Measurements from ENCODE around the gene CYB561D1.
"Not testable (repeated sequence)": the region's sequence is repeated elsewhere in the genome, so short reads cannot be mapped to it uniquely, and the experiment has no call there.

CYB561D1 gene, protein sequence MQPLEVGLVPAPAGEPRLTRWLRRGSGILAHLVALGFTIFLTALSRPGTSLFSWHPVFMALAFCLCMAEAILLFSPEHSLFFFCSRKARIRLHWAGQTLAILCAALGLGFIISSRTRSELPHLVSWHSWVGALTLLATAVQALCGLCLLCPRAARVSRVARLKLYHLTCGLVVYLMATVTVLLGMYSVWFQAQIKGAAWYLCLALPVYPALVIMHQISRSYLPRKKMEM

GRCh38 chr1:109493805-109494539, at the start of gene CYB561D1:
Gene CYB561D1 (plus strand): TSS chr1:109494094. CDS start chr1:109494140, 46 bp downstream.
- FAIRE-seq, result no peak

- FAIRE-seq, result no peak
These were observed 49.5 kb upstream of the CYB561D1 start for GRCh38 chr1:109444346-109444745.

DNA sequence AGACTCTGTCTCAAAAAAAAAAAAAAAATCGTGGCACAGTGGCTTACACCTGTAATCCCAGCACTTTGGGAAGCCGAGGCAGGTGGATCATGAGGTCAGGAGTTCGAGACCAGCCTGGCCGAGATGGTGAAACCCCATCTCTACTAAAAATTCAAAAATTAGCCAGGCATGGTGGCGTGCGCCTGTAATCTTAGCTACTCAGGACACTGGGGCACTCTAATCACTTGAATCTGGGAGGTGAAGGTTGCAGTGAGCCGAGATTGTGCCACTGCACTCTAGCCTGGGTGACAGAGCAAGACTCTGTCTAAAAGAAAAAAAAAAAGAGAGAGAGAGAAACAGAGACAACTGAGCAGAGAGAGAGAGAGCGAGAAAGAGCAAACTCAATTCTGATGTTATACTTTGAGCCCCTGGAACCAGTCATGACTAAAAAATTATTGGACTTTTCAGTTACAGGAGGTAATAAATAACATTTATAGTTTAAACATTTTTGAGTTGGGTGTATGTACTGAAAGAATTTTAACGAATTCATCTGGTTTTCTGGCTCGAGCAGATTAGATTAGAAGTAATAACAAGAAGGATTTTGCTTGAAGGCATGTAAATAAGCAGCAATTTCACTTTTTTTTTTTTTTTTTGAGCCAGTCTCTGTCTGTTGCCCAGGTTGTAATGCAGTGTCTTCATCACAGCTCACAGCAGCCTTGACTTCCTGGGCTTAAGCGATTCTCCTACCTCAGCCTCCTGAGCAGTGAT, 47.8 kb upstream of the CYB561D1 start:
- FAIRE-seq, result not testable (repeated sequence)

GRCh38 chr1:109447524-109447923, 46.4 kb upstream of the CYB561D1 start:
- FAIRE-seq, result no peak

DNA sequence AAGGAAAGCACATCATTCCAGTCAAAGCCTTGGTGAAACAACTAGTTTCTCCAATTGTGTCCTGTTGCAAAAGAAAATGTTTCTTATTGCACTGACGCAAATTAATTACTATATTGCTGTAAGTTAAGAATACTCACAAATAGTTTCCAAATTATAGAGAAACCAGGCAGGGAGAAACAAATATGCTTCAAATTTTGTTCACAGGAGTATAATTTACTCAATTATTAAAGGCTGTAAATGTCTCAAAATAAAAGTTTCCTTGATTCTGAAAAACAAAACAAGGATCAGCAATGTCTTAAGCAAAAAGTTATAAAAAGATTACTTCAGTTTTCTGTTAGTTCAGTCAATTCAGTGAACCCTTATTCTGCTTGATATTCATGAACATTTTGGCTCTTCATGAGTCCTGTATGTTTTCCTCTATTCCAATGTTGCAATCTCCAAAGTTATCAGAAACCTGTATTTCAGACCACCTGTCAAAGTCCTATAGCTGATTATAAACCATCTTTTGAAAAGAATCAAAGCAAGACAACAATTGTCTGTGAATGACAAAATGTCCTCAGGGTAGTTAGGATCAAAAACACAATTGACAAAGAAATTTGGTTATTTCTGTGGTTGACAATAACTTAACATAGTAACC, 39.3 kb upstream of the CYB561D1 start:
- FAIRE-seq, result no peak

DNA sequence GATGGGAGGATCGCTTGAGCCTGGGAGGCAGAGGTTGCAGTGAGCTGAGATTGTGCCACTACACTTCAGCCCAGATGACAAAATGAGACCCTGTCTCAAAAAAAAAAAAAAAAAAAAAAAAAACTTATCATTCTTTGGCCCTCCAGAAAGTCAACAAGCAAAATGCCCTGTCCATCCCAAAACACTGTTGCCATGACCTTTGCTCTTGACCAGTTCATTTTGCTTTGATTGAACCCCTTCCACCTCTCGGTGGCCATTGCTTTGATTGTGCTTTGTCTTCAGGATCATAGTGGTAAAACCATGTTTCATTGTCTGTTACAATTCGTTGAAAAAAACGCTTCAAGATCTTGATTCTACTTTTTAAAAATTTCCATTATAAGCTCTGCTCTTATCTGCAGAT, 36.1 kb upstream of the CYB561D1 start:
- no peak for FAIRE-seq

GRCh38 chr1:109466125-109466451, 27.8 kb upstream of the CYB561D1 start:
- no peak for FAIRE-seq

DNA sequence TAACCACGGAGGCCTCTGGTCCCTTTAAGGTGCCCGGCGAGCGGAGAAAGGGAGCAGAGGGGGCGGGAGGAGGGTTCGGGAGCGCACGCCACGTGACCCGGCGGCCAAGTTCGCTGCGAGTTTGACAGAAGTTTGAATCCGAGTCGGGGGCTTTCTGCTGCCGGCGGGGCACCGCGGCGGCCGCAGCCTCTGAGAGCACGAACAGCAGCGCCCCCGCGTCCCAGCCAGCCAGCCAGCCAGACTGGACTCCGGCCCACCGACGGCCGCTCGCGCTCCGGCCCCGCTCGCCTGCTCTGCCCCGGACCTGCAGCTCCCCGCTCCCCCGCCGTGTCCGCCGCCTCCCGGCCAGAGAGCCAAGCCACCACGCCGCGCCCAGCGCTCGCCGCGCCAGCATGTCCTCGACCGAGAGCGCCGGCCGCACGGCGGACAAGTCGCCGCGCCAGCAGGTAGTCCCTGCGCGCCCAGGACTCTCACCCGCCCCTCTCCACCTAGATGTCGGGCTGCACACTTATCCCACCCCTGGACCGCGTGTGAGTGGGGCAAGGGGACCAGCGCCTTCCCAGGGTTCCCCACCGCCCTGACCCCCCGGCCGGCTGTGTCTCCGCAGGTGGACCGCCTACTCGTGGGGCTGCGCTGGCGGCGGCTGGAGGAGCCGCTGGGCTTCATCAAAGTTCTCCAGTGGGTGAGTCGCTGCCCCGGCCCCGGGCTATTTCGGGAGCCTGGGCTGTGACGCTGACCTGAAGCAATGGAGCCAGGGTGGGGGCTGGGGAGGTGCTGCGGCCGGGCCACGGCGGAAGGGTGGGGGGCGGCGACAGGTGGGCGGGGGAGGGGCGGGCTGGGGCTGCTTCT, 27.2 kb upstream of the CYB561D1 start, which contains the start of gene SYPL2:
SYPL2 (plus strand) TSS at position 95 of the 849 bp plus-strand sequence; CDS start at position 393, 298 bp downstream.
- no peak for FAIRE-seq

- FAIRE-seq, result no peak
These were observed 26.6 kb upstream of the CYB561D1 start for GRCh38 chr1:109467301-109467777.

- no peak for FAIRE-seq
These were observed 25.8 kb upstream of the CYB561D1 start for GRCh38 chr1:109468061-109468460.

- no peak for FAIRE-seq
These were observed 25.0 kb upstream of the CYB561D1 start for GRCh38 chr1:109468903-109469302.

DNA sequence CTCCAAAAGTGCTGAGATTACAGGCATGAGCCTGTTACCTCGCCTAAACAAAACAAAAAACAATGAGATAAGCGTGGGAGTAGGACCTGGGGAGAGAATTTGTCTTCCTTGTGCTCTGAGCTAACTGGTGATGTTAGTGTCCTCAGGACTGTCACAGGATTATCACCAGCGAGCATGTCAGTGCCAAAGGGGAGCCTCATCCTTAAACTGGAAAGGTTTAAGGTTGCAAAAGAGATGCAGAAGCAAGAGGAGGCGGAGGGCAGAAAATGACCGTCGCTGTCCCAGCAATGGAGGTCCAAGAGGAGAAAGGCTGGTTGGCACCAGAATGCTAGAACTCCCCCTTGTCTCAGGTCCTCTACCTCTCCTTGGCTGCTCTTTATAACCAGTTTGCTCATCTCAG, 23.6 kb upstream of the CYB561D1 start:
- no peak for FAIRE-seq

DNA sequence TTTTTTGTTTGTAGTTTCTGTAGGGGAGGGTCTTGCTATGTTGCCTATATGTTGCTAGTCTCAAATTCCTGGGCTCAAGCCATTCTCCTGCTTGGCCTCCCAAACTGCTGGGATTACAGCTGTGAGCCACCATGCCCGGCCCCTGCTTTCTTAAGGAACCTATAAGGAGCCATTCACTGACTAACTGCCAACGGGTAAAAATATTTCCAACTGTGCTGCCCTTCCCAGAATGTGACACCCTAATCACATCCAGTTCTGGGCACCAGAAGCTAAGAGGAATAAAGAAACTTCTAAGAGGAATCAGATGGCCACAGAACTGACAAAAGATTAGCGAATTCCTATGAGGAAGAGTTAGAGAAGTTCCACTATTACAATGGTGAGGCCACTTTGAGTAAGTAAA, 21.1 kb upstream of the CYB561D1 start:
- FAIRE-seq, result no peak

DNA sequence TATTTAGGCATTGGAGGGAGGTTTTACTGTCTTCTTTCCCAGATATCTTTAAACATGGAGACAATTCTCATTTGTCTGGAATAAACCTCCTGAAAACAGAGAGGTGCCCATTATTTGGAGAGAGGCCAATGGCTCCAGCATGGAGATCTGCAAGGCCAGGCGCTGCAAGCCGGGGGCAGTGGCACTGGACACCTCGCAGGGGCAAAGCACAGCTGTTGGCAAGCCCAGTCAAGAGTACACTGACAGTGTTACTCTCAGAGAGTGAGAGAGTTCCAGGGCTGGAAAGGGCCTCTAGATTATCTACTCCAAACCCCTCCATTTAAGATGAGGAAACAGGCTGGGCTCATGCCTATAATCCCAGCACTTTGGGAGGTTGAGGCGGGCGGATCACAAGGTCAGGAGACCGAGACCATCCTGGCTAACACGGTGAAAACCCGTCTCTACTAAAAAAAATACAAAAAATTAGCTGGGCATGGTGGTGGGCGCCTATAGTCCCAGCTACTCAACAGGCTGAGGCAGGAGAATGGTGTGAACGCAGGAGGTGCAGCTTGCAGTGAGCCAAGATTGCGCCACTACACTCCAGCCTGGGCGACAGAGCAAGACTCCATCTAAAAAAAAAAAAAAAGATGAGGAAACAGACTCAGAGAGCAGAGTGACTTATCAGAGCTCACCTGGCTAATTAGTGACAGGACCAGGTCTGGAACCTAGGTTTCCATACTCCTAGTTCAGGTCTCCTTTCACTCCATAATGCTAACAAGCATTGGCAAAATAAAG, 20.4 kb upstream of the CYB561D1 start:
- FAIRE-seq, result not testable (repeated sequence)

DNA sequence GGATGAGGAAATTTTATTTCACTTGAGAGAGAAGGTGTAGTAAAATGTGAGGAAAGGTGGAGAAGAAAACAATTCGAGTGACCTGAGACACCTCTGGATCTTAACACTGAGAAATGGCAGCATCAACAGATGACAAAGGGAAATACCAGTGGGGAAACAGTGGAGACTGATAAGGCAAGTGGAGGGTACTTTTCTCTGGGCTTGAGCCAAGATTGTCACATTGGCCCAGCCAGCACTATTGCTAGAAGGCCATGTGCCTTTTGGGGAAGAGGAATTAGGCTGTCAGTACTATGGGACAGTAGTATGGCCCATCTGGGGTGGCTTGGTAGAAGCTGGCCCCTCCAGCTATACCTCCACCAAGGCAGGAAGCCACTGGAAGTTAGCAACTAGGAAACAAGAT, 19.2 kb upstream of the CYB561D1 start:
- no peak for FAIRE-seq

- FAIRE-seq, result no peak
These were observed 18.6 kb upstream of the CYB561D1 start for GRCh38 chr1:109475261-109475660.

DNA sequence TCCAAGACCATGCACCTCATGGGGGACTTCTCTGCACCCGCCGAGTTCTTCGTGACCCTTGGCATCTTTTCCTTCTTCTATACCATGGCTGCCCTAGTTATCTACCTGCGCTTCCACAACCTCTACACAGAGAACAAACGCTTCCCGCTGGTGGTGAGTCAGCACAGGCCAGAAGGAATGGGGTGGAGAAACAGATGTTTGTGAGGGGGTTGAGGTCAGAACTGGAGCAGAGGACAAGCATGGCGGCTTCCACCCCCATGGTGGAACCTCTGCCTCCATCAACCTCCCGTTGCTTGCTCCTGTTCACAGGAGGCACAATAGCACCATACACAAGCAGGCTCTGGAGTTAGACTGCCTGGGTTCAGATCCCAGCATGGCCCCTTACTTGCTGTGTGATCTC, 17.1 kb upstream of the CYB561D1 start:
- no peak for FAIRE-seq

GRCh38 chr1:109477821-109478220, 16.1 kb upstream of the CYB561D1 start:
- no peak for FAIRE-seq

DNA sequence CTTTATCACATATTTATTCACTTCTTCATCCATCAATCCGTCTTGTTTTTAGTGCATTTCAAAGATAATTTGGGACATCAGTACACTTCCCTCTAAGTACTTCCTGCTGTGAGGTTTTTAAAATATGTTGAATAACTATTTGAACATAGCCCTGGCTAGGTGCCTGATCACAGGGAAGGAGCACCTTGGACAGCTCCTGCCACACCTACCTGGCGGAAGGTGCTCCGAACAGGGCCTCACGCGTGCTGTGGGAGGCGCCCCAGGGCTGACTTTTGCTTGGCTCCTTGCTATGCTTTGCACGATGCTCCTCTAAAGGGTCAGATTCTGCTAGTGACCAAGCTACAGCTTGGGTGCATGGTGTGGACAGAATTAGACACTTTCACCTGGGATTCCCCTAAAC, 15.1 kb upstream of the CYB561D1 start:
- FAIRE-seq, result no peak

- FAIRE-seq, result no peak
These were observed 14.6 kb upstream of the CYB561D1 start for GRCh38 chr1:109479311-109479710.

DNA sequence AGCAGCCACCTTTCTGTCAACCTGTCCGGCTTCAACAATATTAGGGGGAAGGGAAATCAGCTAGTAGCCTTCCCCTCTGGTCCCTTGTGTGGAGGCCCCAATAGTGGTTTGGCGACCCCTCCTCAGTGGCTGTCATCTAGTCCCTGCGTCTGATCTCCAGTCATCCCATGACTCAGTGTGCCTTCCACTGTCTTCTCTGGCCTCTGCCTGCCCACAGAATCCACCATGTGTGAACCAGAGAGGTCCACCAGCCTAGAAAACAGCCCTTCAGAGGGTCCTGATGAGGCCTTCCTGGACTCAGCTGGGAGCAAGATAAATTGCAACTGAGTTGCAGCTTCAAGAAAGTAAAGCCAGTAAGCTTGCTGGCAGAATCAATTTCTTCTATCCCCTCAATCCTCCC, 14.0 kb upstream of the CYB561D1 start:
- FAIRE-seq, result no peak

Data from A204.1 (cell line).